ENCODE data around the gene MIA3.
"Not testable (repeated sequence)": the region's sequence is repeated elsewhere in the genome, so short reads cannot be mapped to it uniquely, and the experiment has no call there.

MIA3 gene, protein sequence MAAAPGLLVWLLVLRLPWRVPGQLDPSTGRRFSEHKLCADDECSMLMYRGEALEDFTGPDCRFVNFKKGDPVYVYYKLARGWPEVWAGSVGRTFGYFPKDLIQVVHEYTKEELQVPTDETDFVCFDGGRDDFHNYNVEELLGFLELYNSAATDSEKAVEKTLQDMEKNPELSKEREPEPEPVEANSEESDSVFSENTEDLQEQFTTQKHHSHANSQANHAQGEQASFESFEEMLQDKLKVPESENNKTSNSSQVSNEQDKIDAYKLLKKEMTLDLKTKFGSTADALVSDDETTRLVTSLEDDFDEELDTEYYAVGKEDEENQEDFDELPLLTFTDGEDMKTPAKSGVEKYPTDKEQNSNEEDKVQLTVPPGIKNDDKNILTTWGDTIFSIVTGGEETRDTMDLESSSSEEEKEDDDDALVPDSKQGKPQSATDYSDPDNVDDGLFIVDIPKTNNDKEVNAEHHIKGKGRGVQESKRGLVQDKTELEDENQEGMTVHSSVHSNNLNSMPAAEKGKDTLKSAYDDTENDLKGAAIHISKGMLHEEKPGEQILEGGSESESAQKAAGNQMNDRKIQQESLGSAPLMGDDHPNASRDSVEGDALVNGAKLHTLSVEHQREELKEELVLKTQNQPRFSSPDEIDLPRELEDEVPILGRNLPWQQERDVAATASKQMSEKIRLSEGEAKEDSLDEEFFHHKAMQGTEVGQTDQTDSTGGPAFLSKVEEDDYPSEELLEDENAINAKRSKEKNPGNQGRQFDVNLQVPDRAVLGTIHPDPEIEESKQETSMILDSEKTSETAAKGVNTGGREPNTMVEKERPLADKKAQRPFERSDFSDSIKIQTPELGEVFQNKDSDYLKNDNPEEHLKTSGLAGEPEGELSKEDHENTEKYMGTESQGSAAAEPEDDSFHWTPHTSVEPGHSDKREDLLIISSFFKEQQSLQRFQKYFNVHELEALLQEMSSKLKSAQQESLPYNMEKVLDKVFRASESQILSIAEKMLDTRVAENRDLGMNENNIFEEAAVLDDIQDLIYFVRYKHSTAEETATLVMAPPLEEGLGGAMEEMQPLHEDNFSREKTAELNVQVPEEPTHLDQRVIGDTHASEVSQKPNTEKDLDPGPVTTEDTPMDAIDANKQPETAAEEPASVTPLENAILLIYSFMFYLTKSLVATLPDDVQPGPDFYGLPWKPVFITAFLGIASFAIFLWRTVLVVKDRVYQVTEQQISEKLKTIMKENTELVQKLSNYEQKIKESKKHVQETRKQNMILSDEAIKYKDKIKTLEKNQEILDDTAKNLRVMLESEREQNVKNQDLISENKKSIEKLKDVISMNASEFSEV (N-terminal part only)

DNA sequence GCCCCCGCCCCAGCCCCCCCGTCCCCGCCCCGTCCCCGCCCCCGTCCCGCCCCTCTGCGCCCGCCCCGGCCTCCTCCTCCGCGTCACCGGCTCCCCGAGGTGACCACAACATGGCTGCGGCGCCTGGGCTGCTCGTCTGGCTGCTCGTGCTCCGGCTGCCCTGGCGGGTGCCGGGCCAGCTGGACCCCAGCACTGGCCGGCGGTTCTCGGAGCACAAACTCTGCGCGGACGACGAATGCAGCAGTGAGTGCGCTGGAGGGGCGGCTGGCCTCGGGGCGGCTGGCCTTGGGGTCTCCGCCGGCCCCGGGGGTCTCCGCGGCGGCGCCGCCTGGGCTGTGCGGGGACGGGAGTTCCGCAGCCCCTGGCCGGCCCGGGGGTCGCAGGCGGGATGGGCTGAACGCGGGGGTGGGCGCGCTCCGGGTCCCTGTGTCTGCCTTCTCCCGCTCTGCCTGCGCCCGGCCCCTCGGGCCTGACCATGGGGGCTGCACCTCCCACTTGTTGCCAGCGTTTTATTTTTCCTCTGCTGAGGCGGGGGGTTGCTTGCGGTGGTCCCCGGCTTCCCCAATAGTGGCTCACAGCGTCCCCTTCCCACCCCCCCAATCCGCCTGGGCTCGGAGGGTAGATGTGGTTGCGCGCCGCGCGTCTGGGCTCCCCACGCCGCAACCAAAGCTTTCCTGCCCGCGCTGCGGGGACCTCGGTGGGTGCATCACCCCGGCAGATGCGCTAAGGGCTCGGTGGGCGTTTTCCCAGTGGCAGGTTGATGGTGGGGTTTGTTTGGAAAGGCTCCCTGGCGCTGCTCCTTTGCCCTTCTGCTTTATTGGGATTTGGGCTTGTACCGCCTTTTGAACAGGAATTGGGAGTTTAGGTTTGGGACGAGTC, at the start of gene MIA3:
MIA3 (plus strand) TSS at position 97 of the 879 bp plus-strand sequence; CDS start at position 111, 14 bp downstream.
- DNase-seq = peak; percentile 83

DNA sequence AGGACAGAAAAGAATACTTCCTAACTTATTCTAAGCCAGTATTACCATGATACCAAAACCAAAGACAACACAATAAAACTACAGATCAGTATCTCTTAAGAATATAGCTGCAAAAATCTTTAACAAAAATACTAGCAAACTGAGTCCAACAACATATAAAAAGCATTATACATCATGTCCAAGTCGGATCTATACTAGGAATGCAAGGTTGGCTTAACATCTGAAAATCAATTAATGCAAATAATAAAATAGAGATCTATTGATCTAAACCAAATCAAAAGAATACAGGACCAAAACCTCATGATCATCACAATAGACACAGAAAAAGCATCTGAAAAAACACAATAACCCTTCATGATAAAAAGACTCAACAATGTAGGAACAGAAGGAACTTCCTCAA, 47.1 kb upstream of the MIA3 start:
- DNase-seq = no peak

DNA sequence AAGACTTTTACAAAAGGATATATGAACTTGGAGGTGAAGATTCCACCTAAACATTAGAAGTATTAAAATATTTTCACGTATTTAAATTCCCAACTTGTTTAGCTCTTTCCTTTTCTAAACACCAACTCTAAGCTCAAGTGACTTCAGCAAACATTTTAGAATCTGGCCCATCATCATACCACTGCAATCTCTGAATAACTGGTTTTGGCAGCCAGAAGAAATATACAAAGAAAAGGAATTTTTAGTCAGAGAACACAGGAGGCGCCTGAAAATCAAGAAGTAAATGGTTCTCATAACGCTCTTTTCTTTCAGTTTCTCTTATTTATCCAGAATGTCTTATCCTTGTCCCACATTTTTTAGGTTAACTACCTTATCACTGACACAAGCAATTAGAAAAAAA, 38.6 kb upstream of the MIA3 start:
- no peak for DNase-seq

DNA sequence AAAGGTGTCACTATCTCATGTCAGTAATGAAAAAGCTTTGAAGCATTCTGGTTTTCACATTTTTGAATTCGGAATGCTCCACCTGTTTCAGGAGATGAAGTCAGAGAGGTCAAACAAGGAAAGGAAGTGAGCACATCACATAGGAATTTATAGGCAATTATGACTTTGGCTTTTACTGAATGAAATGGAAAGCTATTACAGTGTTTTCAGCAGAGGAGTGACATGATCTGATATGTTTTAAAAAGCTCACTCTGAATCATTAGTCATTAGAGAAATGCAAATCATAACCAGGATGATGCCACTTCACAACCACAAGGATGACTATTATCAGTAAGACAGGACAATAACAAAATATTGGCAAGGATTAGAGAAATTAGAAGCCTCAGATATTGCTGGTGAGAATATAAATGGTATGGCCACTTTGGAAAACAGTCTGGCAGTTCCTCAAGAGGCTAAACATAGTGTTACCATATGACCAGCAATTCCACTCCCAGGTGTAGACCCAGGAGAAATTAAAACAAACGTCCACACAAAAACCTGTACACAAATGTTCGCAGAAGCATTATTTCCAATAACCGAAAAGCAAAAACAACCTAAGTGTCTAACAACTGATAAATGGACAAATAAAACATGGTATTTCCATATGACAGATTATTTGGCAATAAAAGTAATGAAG, 35.7 kb upstream of the MIA3 start:
- peak; percentile 68 for DNase-seq

DNA sequence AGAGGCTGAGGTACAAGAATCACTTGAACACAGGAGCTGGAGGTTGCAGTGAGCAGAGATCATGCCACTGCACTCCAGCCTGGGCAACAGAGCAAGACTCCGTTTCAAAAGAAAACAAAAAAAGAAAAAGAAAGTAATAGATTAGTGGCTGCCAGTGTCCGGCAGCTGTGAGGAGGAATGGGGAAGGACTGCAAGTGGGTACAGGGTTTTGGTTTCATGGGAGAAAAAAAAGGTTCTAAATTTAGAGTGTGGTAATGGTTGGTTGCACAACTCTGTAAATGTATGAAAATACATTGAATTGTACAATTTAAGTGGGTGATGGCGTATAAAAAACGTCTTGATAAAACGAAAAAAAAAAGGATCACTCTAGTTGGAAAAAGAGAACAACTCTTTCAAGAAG, 34.8 kb upstream of the MIA3 start:
- DNase-seq = peak; percentile 90

DNA sequence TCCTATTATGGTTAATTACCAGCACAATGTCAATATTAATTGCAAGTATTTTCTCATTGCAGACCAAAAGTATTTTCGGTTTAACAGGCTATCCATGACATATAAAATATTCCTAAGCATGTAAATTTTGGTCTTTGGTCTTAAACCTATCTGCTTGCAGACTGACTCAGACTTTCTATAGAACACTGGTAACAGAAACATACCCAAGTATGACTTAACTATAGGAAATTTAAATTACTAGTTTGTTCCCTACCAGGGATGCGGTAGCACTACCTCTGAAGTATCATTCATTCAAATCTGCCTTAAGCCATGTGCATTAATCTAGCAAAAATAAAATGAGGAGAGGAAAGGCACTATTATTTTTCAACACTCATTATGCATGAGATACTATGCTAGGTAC, 31.1 kb upstream of the MIA3 start:
- DNase-seq = no peak

DNA sequence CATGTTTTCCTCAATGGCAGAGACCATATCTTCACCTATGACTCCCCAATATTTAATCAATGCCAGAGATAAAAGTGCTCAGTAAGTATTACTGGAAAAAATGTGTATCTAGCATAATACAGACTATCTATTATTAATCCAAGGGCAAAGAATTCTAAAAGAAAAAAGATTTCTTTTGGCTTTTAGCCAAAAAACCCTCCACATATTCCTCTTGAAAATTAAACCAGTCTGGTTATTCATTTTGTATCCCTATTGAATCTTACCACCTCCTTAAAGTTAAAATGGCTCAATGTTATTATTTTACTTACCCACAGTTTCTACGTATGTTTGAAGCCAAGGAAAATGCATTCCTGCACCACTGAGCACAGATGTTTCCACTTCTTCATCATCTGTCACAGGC, 29.8 kb upstream of the MIA3 start:
- DNase-seq = no peak

DNA sequence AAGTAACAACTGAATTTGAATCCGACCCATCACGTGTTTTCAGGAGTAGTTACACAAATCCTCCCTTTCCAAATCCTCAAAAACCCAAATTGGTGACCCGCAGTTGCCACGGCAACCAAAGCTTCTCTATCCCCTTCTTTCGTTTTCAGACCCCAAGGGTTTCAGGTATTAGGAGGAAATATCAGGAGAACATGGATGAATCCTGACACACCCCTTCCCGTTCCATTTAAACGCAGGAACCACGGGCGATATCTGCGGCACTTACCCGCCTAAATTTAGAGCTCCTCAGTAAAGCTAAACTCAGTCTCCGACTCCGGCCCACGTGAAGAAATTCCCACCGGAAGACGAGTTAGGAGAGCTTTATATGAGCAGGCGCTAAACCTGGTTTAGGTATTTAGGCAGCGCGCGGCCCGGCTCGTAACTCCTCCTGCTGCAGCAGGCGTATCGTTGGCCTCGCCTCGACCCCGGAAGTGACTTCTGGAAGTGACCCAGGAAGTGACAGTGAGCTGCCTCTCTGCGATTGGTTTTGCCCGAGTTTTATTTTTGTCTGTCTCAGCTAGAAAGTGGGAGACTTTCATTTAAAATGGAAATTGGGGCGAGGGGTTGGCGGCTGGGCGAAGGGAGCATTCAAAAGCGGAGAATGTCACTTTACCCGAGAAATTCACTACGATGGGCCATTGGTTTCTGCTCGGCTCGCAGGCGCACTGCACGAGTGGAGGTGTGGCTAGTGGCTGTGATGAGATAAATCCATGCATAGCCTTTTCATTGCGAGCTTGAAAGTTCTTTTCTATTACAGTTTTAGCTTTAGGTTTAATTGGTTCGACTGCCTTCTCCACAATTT, 28.2 kb upstream of the MIA3 start, which contains the start of gene TAF1A:
TAF1A (minus strand) TSS at position 472 of the 841 bp plus-strand sequence.
- peak; percentile 87 for DNase-seq

DNA sequence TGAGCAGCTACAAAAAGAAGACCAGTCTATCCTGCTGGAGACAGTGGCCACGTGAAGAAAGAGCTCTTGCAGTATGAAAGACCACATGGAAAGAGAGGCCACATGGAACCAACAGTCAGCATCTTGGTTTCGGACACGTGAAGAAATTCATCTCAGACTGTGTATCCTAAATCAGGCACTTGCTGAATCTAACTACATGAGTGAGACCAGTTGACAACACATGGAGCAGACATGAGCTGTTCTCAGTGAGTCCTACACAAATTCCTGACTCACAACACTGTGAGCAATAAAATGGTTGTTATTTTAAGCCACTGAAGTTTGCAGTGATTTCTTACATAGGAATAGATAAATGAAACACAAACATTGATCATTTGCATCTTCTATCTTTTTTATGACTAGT, 25.7 kb upstream of the MIA3 start:
- no peak for DNase-seq

DNA sequence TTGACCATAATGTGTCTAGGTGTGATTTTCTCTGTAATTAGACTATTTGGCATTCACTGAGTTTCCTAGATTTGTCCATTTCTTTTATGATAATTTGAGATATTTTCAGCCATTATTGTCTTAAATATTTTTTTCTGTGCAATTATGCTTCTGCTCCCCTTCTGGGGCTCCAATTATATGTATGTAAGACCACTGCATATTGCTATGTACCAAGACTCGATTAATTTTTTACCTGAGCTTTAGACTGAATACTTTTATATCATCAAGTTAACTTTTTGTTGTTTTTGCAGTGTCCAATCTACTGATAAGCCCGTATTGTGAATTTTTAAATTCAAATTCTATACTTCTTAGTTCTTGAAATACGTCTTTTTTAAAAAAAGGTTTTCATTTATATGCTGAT, 23.1 kb upstream of the MIA3 start:
- no peak for DNase-seq

DNA sequence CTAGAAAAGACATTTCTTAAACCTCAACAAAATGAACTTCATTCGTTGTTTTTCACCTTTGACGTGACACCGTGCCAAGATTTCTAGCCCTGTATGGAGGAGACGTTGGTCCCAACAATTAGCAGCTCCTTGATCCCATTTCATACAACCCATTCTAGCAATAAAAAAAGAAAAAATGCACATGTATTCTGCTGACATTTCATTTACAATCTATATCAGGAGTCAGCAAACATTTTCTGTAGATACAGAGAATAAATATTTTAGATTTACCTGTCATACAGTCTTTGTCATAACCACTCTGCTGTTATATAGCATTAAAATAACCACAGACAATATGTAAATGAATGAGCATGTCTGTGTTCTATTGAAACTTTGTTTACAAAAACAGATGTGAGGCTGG, 21.2 kb upstream of the MIA3 start:
- DNase-seq = no peak

DNA sequence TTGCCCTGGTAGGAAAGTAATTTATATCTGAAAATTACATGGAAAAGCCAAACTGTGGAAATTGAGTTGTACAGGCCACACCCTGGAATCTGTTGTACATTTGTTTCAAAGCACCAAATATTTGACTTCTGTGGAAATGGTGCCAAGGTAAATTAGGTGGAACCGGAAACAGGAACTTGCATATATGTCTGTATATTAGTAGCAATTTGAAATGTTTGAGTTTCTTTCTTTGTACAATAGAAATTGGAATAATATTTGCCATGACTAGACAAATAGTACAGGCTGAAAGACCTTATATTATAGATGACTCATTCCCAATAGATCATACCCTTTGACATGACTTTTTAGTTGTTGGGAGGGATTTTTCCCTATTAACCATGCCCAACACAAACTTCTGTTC, 17.6 kb upstream of the MIA3 start:
- DNase-seq = no peak

DNA sequence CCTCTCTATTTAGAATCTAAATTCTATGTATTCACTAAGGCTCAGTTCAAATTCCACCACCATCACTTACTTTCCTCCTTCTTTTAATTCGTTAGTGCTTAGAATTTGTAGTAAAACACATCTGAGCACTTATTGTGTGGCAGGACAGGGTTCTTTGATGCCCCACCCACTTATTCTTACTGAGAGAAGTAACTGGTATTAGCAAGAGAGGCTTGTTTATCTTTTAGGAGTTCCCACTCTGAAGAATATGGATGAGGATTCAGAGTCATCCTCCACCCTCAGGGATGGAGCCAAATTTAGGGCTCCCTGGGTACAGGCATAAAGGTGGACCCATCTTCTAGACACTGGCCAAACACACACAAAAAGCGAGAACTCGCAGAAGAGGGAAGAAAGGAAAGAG, 16.6 kb upstream of the MIA3 start:
- DNase-seq = no peak

DNA sequence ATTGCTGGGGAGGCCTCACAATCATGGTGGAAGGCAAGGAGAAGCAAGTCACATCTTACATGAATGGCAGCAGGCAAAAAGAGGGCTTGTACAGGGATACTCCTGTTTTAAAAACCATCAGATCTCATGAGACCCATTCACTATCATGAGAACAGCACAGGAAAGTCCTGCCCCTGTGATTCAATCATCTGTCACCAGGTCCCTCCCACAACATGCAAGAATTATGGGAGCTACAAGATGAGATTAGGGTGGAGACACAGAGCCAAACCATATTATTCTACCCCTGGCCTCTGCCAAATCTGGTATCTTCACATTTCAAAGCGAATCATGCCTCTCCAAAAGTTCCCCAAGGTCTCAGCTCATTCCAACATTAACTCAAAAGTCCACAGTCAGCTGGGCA, 11.1 kb upstream of the MIA3 start:
- DNase-seq = no peak

DNA sequence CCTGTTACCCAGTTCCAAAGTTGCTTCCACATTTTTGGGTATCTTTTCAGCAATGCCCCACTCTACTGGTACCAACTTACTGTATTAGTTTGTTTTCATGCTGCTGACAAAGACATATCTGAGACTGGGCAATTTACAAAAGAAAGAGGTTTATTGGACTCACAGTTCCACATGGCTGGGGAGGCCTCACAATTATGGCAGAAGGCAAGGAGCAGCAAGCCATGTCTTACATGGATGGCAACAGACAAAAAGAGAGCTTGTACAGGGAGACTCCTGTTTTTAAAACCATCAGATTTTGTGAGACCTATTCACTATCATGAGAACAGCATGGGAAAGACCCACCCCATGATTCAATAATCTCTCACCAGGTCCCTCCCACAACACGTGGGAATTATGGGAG, 8.8 kb upstream of the MIA3 start:
- DNase-seq = not testable (repeated sequence)

DNA sequence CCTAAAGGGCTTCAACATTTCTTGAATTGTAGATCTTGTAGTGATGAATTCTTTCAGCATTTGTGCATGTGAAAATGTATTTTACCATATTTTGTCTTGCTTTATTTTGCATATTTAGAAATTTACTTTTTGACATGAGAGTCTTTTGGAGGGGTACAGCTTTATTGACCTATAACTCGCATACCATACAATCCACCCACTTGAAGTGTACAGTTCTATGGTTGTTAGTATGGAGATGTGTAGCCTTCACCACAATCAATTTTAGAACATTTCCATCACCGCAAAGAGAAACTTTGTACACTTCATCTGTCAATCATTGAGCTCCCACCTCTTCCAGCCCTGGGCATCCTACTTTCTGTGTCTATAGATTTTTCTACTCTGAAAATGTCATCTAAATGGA, 7.2 kb upstream of the MIA3 start:
- DNase-seq = no peak

DNA sequence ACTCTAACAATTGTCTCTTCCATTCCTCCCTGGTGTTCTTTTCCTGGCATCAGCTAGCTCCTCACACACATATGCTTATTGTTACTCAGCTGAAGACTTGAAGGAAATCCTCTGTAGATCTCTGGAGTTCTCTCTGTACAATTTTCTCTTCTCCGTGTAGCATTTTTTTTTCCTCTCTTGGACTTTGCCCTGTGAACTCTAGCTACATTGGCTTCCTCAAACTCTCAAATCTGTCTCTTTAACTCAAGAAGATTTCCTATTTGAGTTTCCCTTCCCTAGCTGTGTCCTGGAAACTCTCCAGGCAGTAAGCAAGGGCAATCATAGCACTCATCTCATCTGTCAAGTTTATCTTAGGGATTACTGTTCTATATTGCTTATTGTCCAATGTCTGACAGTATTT, 4.3 kb upstream of the MIA3 start:
- DNase-seq = no peak

DNA sequence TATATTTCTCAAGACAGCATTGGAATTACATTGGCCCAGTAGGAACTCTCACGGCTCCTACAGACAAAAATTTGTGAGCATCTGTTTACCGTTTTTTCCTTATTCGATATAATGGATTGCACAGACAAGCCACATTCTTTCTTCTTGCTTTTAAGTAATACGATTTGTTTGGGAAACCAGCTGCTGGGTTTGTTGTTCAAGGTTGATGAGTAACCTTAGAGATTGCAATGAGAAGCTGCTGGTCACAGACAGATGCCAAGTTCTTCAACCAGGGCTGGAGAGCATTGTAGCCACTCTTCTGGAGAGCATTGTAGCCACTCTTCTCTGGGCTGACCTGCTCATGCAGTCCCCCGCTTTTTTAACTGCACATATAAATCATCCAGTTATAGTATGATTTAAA, 1.4 kb upstream of the MIA3 start:
- no peak for DNase-seq

DNA sequence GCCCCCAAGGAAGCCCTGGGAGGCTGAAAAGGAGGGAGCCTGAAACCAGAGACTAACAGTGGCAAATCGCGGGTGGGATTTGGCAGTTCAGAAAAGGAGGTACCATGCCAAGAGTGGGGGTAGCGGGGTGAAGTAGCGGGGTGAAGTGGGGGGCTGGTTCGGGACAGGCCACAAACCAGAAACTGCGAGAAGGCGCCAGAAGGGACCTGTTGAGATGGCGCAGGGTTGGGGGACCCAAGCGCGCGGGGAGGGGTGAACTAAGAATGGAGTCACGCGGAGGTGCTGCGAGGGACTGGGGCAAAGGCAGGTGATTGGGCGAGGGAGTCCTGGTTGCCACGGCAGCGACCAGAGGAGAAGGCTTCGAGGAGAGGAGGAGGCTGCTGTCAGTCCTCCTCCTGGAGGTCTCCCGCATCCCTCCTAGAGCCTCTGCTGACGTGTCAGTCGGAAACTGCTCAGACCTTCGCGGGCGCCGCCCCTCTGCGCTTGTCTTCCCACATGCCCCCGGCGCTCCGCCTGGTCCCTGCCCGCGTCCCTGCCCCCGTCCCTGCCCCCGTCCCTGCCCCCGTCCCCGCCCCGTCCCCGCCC, 438 bp upstream of the MIA3 start:
- peak; percentile 89 for DNase-seq

Data from suppressor macrophage treated with lipopolysaccharide for 4 hours (primary cell).